NT2/D1 (cell line): Measurements from ENCODE around the gene GSTM4.
"Not testable (repeated sequence)": the region's sequence is repeated elsewhere in the genome, so short reads cannot be mapped to it uniquely, and the experiment has no call there.

Experiments used
- YY1 ChIP-seq: IDR thresholded peaks from 2 replicates; pipeline ENCODE4 v1.6.1; 2011; ENCODE audit not compliant: insufficient read length, insufficient read depth
- ZNF274 ChIP-seq: IDR thresholded peaks from 2 replicates; pipeline ENCODE4 v1.6.1; 2011; ENCODE audit warnings: mild to moderate bottlenecking, low read depth, low read length

DNA sequence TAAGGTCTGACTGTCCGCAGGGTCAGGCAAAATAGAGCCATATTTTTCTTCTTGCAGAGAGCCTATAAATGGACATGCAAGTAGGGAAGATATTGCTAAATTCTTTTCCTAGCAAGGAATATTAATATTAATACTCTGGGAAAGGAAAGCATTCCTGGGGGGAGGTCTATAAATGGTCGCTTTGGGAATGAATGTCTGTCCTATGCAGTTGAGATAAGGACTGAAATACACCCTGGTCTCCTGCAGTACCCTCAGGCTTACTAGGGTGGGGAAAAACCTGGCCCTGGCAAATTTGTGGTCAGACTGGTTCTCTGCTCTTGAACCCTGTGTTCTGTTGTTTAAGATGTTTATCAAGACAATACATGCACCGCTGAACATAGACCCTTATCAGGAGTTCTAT, 47.0 kb downstream of the GSTM4 start:
- TF ChIP-seq YY1, ZNF274: not testable (repeated sequence)
